Small intestine (tissue), 7 donors: ENCODE results near the gene SSC4D. TPM values are rescaled to one million over a fixed set of nuclear protein-coding genes. Genes with fewer than 3 reads are reported as not detected.

Experiments used
- DNase-seq, 2 donors: peaks; one replicate each; pipeline versions ENCODE4 v3.0.0 to v3.0.0-alpha.2; 2013
- FAIRE-seq: peaks from 2 replicates; lab custom pipeline; 2012; peaks lifted over from hg19 to GRCh38; lab: Jason Lieb, UNC
- H3K27ac ChIP-seq, 3 donors: one replicate each; pipeline ENCODE4 v1.5.1; 2013; ENCODE audit warnings: low read length in 2 of 3, mild to moderate bottlenecking in 2 of 3, control low read depth in 1 of 3, inconsistent platforms in 1 of 3, low read depth in 1 of 3, moderate library complexity in 1 of 3
- H3K27me3 ChIP-seq, 3 donors: one replicate each; pipeline ENCODE4 v1.6.1; 2013; ENCODE audit warnings: low read length in 3 of 3, inconsistent platforms in 1 of 3; ENCODE audit not compliant: control insufficient read depth in 3 of 3, insufficient read depth in 3 of 3
- H3K36me3 ChIP-seq, 3 donors: one replicate each; pipeline ENCODE4 v1.6.1; 2013; ENCODE audit warnings: low read length in 3 of 3, inconsistent platforms in 1 of 3, low read depth in 1 of 3, mild to moderate bottlenecking in 1 of 3, moderate library complexity in 1 of 3; ENCODE audit not compliant: control insufficient read depth in 3 of 3, insufficient read depth in 2 of 3
- H3K4me1 ChIP-seq, 3 donors: one replicate each; pipeline ENCODE4 v1.6.1; 2013; ENCODE audit warnings: low read length in 2 of 3, inconsistent platforms in 1 of 3, low read depth in 1 of 3, mild to moderate bottlenecking in 1 of 3, moderate library complexity in 1 of 3; ENCODE audit not compliant: control insufficient read depth in 3 of 3, insufficient read depth in 2 of 3
- H3K4me3 ChIP-seq, 3 donors: one replicate each; pipeline ENCODE4 v1.5.1; 2013; ENCODE audit warnings: low read length in 3 of 3, control low read depth in 1 of 3, inconsistent platforms in 1 of 3, low read depth in 1 of 3, mild to moderate bottlenecking in 1 of 3, moderate library complexity in 1 of 3
- H3K9me3 ChIP-seq, 2 donors: one replicate each; pipeline ENCODE4 v1.6.1; 2013; ENCODE audit warnings: low read depth in 1 of 2, low read length in 1 of 2; ENCODE audit not compliant: control insufficient read depth in 2 of 2, insufficient read depth in 1 of 2
- WGBS, 3 donors: extraction: QIAGEN DNeasy Blood & Tissue Kit; methylation state at CpG; one replicate each; pipeline ENCODE4 v1.1.7; 2013; 5-methylcytosine and 5-hydroxymethylcytosine counted together
- polyA plus RNA-seq, 4 donors: library from polyadenylated mRNA; stranded (reverse) in 3 of 4; unstranded in 1 of 4; fragments of 200-250 nt in 3 of 4; fragments of 120-200 nt in 1 of 4; gene quantifications; one replicate each; pipeline versions ENCODE4 v1.2.1 to v1.2.3, GENCODE V29; 2013
- donor health status: healthy with polysubstance abuse.
- donor health status: control.
- donor health status: control.
- donor health status: Bipolar disorder and iron deficiency.
- donor health status: healthy.

Gene SSC4D
- polyA plus RNA-seq, 4 donors: 0.58 to 0.72 TPM; not detected in 2

- no peak for DNase-seq
- H3K9me3 ChIP-seq: no peaks in the 10 kb centered on the region
- FAIRE-seq: no peak
- H3K4me3 ChIP-seq: no peak overlapping the region
- peaks cover 0 to 2% (median 0%) of the 10 kb centered on the region in 3 donors for H3K4me1 ChIP-seq
- no peaks in the 10 kb centered on the region for H3K36me3 ChIP-seq
- H3K27ac ChIP-seq: no peak overlapping the region
- 78 to 89% (median 88%) methylated on average over 13 of the region's 13 CpGs for WGBS, 3 donors
- H3K27me3 ChIP-seq: no peaks in the 10 kb centered on the region
Observed at GRCh38 chr7:76383089-76383944, 26.2 kb downstream of the SSC4D start.

GRCh38 chr7:76381814-76382213 lies 27.7 kb downstream of the SSC4D start:
- DNase-seq (no peak), FAIRE-seq (no peak)
- H3K36me3 ChIP-seq: no peaks in the 10 kb centered on the region
- 88 to 91% (median 89%) methylated on average over 7 of the region's 7 CpGs for WGBS, 3 donors
- no peaks in the 10 kb centered on the region for H3K27me3 ChIP-seq
- no peak overlapping the region for H3K4me3 ChIP-seq
- H3K9me3 ChIP-seq: no peaks in the 10 kb centered on the region
- H3K27ac ChIP-seq: no peak overlapping the region
- H3K4me1 ChIP-seq: peaks cover 0 to 2% (median 0%) of the 10 kb centered on the region in 3 donors

DNA sequence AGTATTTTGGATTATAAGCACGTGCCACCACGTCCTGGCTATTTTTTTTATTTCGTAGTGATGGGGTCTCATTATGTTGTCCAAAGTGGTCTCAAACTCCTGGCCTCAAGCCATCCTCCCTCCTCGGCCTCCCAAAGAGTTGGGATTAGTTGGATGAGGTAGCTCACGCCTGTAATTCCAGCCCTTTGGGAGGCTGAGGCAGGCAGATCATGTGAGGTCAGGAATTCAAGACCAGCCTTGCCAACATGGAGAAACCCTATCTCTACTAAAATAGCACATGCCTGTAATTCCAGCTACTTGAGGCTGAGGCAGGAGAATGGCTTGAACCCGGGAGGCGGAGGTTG lies 28.9 kb downstream of the SSC4D start:
- peak overlapping the region; percentile 73 to 94 (median 94) for H3K27ac ChIP-seq
- WGBS, 3 donors: 66 to 79% (median 77%) methylated on average over 7 of the region's 7 CpGs
- H3K9me3 ChIP-seq: no peaks in the 10 kb centered on the region
- H3K4me3 ChIP-seq: peak overlapping the region in 1 of 3 donors; percentile 59
- FAIRE-seq (no peak), DNase-seq (no peak)
- H3K27me3 ChIP-seq: no peaks in the 10 kb centered on the region
- H3K36me3 ChIP-seq: no peaks in the 10 kb centered on the region
- peaks cover 0 to 2% (median 0%) of the 10 kb centered on the region in 3 donors for H3K4me1 ChIP-seq

GRCh38 chr7:76377186-76377918 lies 32.1 kb downstream of the SSC4D start:
- 67 to 69% (median 69%) methylated on average over 9 of the region's 9 CpGs for WGBS, 3 donors
- Histone ChIP-seq H3K36me3 (no peaks in the 10 kb centered on the region), H3K9me3 (no peaks in the 10 kb centered on the region), H3K4me3 (no peak overlapping the region), H3K27me3 (no peaks in the 10 kb centered on the region), H3K27ac (no peak overlapping the region), H3K4me1 (peaks cover 0 to 2% (median 0%) of the 10 kb centered on the region in 3 donors)
- FAIRE-seq (no peak), DNase-seq (no peak)

DNA sequence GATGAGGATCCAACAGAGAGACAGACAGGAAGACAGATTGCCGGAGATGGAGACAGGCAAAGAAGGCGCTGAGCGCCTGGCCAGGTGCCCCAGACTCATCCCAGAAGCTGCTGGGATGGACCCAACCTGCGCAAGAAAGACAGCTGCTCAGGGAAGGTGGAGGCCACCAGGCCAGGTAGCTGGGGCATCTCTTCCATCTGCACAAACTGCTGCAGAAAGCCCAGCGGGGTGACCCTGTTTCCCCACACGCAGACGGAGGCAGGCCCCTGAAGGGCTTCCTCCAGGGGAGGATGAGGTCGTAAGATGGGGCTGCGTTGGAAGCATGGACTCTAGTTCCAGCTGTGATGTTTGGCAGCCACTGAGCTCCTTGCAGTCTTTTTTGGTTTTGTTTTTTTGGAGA lies 34.2 kb downstream of the SSC4D start:
- no peak for FAIRE-seq
- DNase-seq: no peak
- 87 to 91% (median 91%) methylated on average over 9 of the region's 9 CpGs for WGBS, 3 donors

DNA sequence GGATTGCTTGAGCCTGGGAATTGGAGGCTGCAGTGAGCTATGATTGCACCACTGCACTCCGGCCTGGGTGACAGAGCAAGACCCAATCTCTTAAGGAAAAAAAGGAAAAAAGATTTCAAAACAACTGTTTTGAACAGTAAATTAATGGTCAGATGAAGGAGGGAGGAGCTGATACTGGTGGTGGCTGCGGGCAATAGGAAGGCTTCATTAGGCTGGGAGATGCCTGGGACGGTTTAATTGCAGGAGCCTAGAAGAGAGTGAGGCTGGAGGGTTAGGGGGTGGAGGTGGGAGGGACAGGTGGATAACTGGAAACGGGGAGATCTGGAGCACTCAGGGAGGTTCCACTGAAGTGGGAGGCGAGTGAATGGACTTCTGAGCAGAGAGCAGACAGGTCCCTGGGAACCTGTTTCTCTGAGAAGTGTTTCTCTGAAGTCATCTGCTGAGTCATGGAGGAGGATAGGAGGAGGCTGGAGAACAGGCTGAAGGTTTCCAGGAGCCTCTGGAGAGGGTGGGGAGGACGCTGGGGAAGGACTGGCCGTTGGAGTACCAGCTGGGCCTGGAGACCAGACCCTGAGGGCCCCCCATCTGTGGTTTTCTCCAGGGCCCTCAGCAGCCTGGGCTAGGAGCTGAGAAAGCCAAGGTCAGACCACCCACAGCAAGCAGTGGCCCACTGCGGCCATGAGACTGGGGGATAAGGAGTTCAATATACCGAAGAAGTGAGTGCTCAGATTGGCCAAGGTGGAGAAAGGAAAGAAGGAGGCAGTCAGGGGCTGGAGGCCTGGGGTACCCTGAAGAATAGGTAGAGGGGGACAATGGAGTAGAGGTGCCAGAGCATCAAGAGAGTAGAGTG lies 36.3 kb downstream of the SSC4D start:
- no peaks in the 10 kb centered on the region for H3K36me3 ChIP-seq
- FAIRE-seq (no peak), DNase-seq (peak in 1 of 2 donors; percentile 25)
- no peak overlapping the region for H3K4me3 ChIP-seq
- no peaks in the 10 kb centered on the region for H3K27me3 ChIP-seq
- 62 to 80% (median 77%) methylated on average over 9 of the region's 9 CpGs for WGBS, 3 donors
- H3K27ac ChIP-seq: no peak overlapping the region
- H3K9me3 ChIP-seq: no peaks in the 10 kb centered on the region
- H3K4me1 ChIP-seq: no peaks in the 10 kb centered on the region

More for the DNA sequence above, 34.2 kb downstream of the SSC4D start:
- Histone ChIP-seq H3K36me3 (no peaks in the 10 kb centered on the region), H3K27ac (no peak overlapping the region), H3K4me3 (no peak overlapping the region), H3K27me3 (no peaks in the 10 kb centered on the region), H3K9me3 (no peaks in the 10 kb centered on the region), H3K4me1 (peaks cover 0 to 2% (median 0%) of the 10 kb centered on the region in 3 donors)

DNA sequence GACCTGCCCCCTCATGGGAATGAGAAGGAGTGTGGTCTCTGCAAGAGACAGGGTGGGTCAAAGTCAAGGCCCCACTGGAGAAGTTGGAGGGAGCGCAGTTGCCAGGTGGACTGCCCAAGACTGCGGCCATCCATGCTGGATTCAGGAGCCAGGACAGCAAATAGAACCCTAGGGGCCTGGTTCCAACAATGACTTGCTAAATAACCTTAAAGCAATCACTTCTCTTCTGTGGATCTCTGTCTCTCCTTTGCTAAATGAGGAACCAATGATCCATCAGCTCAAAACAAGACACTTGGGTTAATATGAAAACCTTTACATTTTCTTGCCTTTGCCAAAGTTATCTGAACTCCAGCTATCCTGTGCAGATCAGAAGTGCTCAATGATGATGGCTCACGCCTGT lies 38.1 kb downstream of the SSC4D start:
- Histone ChIP-seq H3K27me3 (no peaks in the 10 kb centered on the region), H3K36me3 (no peaks in the 10 kb centered on the region), H3K4me1 (no peaks in the 10 kb centered on the region), H3K27ac (no peak overlapping the region), H3K4me3 (no peak overlapping the region), H3K9me3 (no peaks in the 10 kb centered on the region)
- FAIRE-seq (no peak), DNase-seq (no peak)
- 93 to 100% (median 100%) methylated on average over 3 of the region's 3 CpGs for WGBS, 3 donors

DNA sequence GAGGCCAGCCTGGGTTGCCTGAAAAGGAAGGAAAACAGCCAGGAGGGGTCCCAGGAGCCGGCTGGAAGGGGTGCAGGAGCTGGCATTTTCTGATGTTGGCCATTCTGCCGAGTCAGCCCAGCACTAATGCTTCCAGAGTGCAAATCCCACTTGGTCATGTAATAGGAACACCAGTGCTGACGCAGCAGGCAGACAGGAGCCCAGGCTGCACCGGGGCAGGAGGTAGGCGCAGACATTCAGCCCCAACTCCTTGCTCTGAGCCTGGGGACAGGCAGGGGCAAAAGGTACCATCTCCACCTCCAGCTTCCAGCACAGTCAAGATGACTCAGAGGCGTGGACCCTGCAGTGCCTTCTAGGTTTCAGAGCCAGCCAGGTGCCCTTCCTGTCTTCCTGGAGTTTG lies 40.5 kb downstream of the SSC4D start:
- no peak overlapping the region for H3K4me3 ChIP-seq
- H3K36me3 ChIP-seq: peaks cover 0 to 2% (median 0%) of the 10 kb centered on the region in 3 donors
- 69 to 84% (median 70%) methylated on average over 6 of the region's 6 CpGs for WGBS, 3 donors
- H3K27ac ChIP-seq: no peak overlapping the region
- H3K27me3 ChIP-seq: no peaks in the 10 kb centered on the region
- H3K9me3 ChIP-seq: no peaks in the 10 kb centered on the region
- H3K4me1 ChIP-seq: peaks cover 0 to 8% (median 0%) of the 10 kb centered on the region in 3 donors
- no peak for DNase-seq
- no peak for FAIRE-seq
